WERI-Rb-1 (cell line): Measurements from ENCODE around the gene TBC1D17.
A peak's percentile ranks its signal among the peaks of the same experiment; 100 is the strongest.

Experiments
- DNase-seq: peaks from one replicate; pipeline ENCODE4 v3.0.0-alpha.2; 2020
- H3K27ac ChIP-seq: fragments of 250-450 bp; sonication (Bioruptor Pico); 2 replicates; pipeline ENCODE4 v1.5.1; 2020; ENCODE audit warnings: mild to moderate bottlenecking, moderate library complexity
- H3K27me3 ChIP-seq: fragments of 250-450 bp; sonication (Bioruptor Pico); 2 replicates; pipeline ENCODE4 v1.5.1; 2021; ENCODE audit warnings: mild to moderate bottlenecking, low read depth, moderate library complexity; ENCODE audit not compliant: insufficient read depth, severe bottlenecking
- H3K36me3 ChIP-seq: fragments of 250-450 bp; sonication (Bioruptor Pico); 2 replicates; pipeline ENCODE4 v1.5.1; 2020; ENCODE audit warnings: mild to moderate bottlenecking, moderate library complexity
- H3K4me3 ChIP-seq: 2 replicates; pipeline ENCODE4 v1.5.1; 2011; ENCODE audit warnings: low read depth, mild to moderate bottlenecking, control low read depth, low read length
- H3K9me3 ChIP-seq: fragments of 250-450 bp; sonication (Bioruptor Pico); 2 replicates; pipeline ENCODE4 v1.5.1; 2021; ENCODE audit warnings: mild to moderate bottlenecking, moderate library complexity; ENCODE audit not compliant: severe bottlenecking
- CTCF ChIP-seq: IDR thresholded peaks from 2 replicates; pipeline ENCODE4 v1.5.1; 2011; ENCODE audit warnings: low read depth, mild to moderate bottlenecking, control low read depth, inconsistent platforms, low read length

TBC1D17 gene

GRCh38 chr19:49884109-49884508, 6.6 kb downstream of the TBC1D17 start:
- Histone ChIP-seq H3K36me3 (peaks cover 49% of the 10 kb centered on the region), H3K27me3 (no peaks in the 10 kb centered on the region), H3K9me3 (no peaks in the 10 kb centered on the region), H3K4me3 (no peak overlapping the region), H3K27ac (no peak overlapping the region)
- DNase-seq = no peak
- TF ChIP-seq CTCF = no peak

GRCh38 chr19:49884760-49885159, 7.3 kb downstream of the TBC1D17 start:
- Histone ChIP-seq H3K27ac (no peak overlapping the region), H3K36me3 (peaks cover 49% of the 10 kb centered on the region), H3K27me3 (no peaks in the 10 kb centered on the region), H3K9me3 (no peaks in the 10 kb centered on the region), H3K4me3 (no peak overlapping the region)
- DNase-seq = no peak
- no peak for TF ChIP-seq CTCF

GRCh38 chr19:49887037-49887664, 9.6 kb downstream of the TBC1D17 start:
- H3K27ac ChIP-seq = peak overlapping the region; percentile 61
- TF ChIP-seq CTCF = no peak
- H3K9me3 ChIP-seq = no peaks in the 10 kb centered on the region
- peaks cover 26% of the 10 kb centered on the region for H3K36me3 ChIP-seq
- H3K27me3 ChIP-seq = no peaks in the 10 kb centered on the region
- DNase-seq = no peak
- H3K4me3 ChIP-seq = peak overlapping the region; percentile 29

GRCh38 chr19:49887665-49888509, 10.4 kb downstream of the TBC1D17 start:
- Histone ChIP-seq H3K9me3 (no peaks in the 10 kb centered on the region), H3K4me3 (peak overlapping the region; percentile 29), H3K36me3 (peaks cover 18% of the 10 kb centered on the region), H3K27ac (peak overlapping the region; percentile 61), H3K27me3 (no peaks in the 10 kb centered on the region)
- peak; percentile 73 for DNase-seq
- TF ChIP-seq CTCF = no peak

- Histone ChIP-seq H3K9me3 (no peaks in the 10 kb centered on the region), H3K27ac (no peak overlapping the region), H3K36me3 (peaks cover 13% of the 10 kb centered on the region), H3K4me3 (no peak overlapping the region), H3K27me3 (no peaks in the 10 kb centered on the region)
- TF ChIP-seq CTCF = no peak
- no peak for DNase-seq
Measured at GRCh38 chr19:49888510-49888824, 11.0 kb downstream of the TBC1D17 start.
